ENCODE measurements around the gene ALOXE3.

Gene ALOXE3

GRCh38 chr17:8068736-8069586 is 49.4 kb downstream of the ALOXE3 start:
- TF ChIP-seq, protein P1, sequence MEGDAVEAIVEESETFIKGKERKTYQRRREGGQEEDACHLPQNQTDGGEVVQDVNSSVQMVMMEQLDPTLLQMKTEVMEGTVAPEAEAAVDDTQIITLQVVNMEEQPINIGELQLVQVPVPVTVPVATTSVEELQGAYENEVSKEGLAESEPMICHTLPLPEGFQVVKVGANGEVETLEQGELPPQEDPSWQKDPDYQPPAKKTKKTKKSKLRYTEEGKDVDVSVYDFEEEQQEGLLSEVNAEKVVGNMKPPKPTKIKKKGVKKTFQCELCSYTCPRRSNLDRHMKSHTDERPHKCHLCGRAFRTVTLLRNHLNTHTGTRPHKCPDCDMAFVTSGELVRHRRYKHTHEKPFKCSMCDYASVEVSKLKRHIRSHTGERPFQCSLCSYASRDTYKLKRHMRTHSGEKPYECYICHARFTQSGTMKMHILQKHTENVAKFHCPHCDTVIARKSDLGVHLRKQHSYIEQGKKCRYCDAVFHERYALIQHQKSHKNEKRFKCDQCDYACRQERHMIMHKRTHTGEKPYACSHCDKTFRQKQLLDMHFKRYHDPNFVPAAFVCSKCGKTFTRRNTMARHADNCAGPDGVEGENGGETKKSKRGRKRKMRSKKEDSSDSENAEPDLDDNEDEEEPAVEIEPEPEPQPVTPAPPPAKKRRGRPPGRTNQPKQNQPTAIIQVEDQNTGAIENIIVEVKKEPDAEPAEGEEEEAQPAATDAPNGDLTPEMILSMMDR (IDR thresholded peaks at IDR 0.05; ENCODE audit: low read depth, low read length) = no peak
- Histone ChIP-seq H3K27me3 (peaks cover 22% of the 10 kb centered on the region), H3K4me3 (ENCODE audit: low read depth, low read length) (no peak overlapping the region), H3K36me3 (no peaks in the 10 kb centered on the region), H3K4me1 (no peaks in the 10 kb centered on the region), H3K9me3 (no peaks in the 10 kb centered on the region)
- DNase-seq = no peak

DNA sequence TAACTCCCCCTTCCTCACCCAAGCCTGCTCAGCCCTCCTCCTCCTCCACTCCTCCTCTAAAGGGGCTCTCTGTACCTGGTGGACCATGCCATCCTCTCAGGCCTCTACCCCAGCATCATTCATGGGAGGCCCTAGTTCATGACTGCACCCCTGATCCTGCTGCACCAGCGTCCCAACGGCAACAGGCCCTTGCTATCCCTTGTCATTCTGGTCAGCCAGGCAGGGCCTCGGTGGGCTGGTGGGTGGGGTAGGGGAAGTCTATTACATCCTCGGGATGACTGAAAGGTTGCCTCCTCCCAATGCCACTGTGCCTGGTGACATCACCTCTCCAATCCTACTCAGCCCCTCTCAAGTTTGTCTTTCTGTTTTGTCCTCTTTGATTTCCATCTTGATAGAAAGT is 50.5 kb downstream of the ALOXE3 start:
- H3K27me3 ChIP-seq = peaks cover 21% of the 10 kb centered on the region
- TF ChIP-seq, protein P1 (IDR thresholded peaks at IDR 0.05; ENCODE audit: low read depth, low read length) = no peak
- H3K9me3 ChIP-seq = no peaks in the 10 kb centered on the region
- H3K4me3 ChIP-seq (ENCODE audit: low read depth, low read length) = no peak overlapping the region
- no peaks in the 10 kb centered on the region for H3K36me3 ChIP-seq
- H3K4me1 ChIP-seq = no peaks in the 10 kb centered on the region
- no peak for DNase-seq

DNA sequence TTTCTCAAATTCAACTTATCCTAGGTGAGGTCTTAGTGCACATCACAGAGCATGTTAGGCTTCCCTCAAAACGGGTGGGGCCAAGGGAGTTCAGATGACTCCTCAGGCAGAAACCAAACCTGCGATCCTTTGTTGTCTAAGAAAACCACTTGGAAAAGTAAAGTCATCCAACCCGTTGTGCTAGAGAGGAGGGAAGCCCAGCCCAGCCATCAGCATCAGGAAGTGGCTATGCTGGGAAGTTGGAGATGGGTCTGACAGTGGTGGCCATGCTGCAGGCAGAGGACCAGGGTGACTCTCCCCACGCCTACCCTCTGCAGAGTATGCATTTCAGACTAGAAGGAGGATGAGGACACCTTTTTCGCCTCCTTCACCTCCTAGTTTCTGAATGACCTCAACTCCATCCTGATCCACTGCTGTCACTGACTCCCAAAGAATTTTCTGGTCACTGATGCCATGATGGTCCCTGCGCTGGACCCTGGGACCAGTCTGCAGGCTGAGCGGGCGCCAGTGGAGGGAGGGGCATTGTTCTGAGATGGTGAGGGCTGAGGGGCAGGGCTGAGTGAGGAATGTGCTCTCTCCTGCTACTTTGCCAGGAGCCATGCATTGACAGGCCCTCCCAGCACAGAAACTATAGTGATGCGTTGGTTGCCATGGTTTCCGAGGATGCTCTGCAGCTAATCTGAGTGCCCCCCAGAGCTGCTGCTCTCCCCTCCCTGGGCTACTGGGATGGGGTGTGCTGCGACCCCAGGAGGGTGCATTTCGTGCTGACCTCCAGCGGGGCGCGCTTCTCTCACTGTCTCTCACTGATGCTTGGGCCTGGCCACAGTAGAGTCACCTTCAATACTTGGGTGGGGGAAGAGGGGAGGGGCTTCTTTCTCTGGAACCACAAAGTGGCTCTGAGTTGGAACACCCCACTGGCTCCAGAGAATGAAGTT is 51.2 kb downstream of the ALOXE3 start:
- TF ChIP-seq, protein P1 (IDR thresholded peaks at IDR 0.05; ENCODE audit: low read depth, low read length) = no peak
- no peaks in the 10 kb centered on the region for H3K36me3 ChIP-seq
- no peak for DNase-seq
- H3K4me1 ChIP-seq = no peaks in the 10 kb centered on the region
- no peaks in the 10 kb centered on the region for H3K9me3 ChIP-seq
- H3K27me3 ChIP-seq = peaks cover 21% of the 10 kb centered on the region
- H3K4me3 ChIP-seq (ENCODE audit: low read depth, low read length) = no peak overlapping the region

DNA sequence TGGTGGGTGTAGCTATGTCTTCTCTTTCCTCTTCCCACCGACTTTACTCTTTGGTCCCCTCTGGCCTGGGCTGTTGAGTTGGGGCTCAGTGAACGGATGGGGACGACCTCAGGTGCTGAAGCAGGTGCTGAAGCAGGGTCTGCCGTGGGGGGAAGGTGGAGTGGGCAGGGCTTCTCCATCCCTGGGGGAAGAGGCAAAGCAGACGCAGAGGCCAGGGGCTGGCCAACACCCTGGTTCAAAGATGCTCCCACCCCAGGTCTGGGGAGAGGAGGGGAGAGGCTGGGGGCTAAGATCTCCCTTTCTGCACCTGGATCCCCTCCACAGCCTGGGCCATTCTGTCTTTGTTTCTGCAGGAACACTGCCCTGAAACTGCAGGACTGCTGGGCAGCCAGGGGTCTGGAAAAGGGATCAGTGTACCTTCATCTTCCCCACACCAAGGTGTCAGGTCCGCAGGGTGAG is 53.7 kb downstream of the ALOXE3 start:
- TF ChIP-seq, protein P1 (IDR thresholded peaks at IDR 0.05; ENCODE audit: low read depth, low read length) = no peak
- no peak for DNase-seq
- Histone ChIP-seq H3K27me3 (peaks cover 32% of the 10 kb centered on the region), H3K4me1 (no peaks in the 10 kb centered on the region), H3K4me3 (ENCODE audit: low read depth, low read length) (no peak overlapping the region), H3K36me3 (no peaks in the 10 kb centered on the region), H3K9me3 (no peaks in the 10 kb centered on the region)

- Histone ChIP-seq H3K36me3 (no peaks in the 10 kb centered on the region), H3K9me3 (no peaks in the 10 kb centered on the region), H3K4me1 (no peaks in the 10 kb centered on the region), H3K27me3 (peaks cover 37% of the 10 kb centered on the region), H3K4me3 (ENCODE audit: low read depth, low read length) (no peak overlapping the region)
- TF ChIP-seq, protein P1 (IDR thresholded peaks at IDR 0.05; ENCODE audit: low read depth, low read length) = no peak
- DNase-seq = no peak
Observed at GRCh38 chr17:8063761-8064534, 54.4 kb downstream of the ALOXE3 start.

Data from BE2C (cell line).